ENCODE results near the gene MND1.
A peak's percentile ranks its signal among the peaks of the same experiment; 100 is the strongest.

MND1 gene

DNA sequence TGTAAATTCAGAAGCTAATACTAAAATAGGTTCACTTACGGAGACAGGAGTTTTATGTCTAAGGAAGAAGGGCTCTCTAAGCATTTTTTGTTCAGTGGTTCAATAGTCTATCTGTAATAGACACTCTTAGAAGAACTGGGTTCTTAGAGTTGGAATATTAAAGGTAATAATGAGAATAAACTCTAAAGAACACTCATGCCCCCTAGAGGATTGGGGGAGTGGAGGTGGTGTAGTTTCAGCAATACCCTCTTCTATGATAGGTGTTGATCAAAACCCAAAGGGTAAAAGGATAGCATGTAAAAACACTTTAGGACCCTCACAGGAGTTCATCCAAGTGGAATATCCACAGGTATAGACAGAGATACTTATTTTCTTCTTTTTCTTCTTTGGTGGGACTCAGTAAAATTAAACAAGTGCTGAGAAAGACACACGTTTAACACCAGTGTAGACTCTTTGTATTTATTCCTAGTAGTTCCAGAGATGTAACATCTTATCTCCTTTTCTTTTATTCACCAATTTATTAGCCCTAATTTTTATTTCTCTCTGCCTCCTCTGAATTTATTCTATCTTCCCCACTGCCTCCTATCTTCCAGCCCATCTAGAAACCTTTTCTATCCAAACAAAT lies 25.7 kb upstream of the MND1 start:
- TF ChIP-seq, protein P1, sequence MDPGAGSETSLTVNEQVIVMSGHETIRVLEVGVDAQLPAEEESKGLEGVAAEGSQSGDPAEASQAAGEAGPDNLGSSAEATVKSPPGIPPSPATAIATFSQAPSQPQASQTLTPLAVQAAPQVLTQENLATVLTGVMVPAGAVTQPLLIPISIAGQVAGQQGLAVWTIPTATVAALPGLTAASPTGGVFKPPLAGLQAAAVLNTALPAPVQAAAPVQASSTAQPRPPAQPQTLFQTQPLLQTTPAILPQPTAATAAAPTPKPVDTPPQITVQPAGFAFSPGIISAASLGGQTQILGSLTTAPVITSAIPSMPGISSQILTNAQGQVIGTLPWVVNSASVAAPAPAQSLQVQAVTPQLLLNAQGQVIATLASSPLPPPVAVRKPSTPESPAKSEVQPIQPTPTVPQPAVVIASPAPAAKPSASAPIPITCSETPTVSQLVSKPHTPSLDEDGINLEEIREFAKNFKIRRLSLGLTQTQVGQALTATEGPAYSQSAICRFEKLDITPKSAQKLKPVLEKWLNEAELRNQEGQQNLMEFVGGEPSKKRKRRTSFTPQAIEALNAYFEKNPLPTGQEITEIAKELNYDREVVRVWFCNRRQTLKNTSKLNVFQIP (CRISPR knock-in tag; IDR thresholded peaks at IDR 0.05; ENCODE audit: borderline replicate concordance, low read depth): no peak
- TF ChIP-seq, protein P2, sequence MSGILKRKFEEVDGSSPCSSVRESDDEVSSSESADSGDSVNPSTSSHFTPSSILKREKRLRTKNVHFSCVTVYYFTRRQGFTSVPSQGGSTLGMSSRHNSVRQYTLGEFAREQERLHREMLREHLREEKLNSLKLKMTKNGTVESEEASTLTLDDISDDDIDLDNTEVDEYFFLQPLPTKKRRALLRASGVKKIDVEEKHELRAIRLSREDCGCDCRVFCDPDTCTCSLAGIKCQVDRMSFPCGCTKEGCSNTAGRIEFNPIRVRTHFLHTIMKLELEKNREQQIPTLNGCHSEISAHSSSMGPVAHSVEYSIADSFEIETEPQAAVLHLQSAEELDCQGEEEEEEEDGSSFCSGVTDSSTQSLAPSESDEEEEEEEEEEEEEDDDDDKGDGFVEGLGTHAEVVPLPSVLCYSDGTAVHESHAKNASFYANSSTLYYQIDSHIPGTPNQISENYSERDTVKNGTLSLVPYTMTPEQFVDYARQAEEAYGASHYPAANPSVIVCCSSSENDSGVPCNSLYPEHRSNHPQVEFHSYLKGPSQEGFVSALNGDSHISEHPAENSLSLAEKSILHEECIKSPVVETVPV (CRISPR knock-in tag; IDR thresholded peaks at IDR 0.05): no peak
- TF ChIP-seq OSR1 (CRISPR knock-in tag; IDR thresholded peaks at IDR 0.05) (no peak), PATZ1 (CRISPR knock-in tag; IDR thresholded peaks at IDR 0.05; ENCODE audit: borderline replicate concordance) (no peak), ZFP3 (CRISPR knock-in tag; IDR thresholded peaks at IDR 0.05) (no peak), ARNTL (CRISPR knock-in tag; IDR thresholded peaks at IDR 0.05; ENCODE audit: borderline replicate concordance, low read depth) (no peak), TSHZ2 (CRISPR knock-in tag; IDR thresholded peaks at IDR 0.05) (no peak), ZNF565 (CRISPR knock-in tag; conservative IDR thresholded peaks at IDR 0.05; ENCODE audit: low read depth) (no peak), PPARA (CRISPR knock-in tag; IDR thresholded peaks at IDR 0.05; ENCODE audit: borderline replicate concordance) (no peak), RARB (CRISPR knock-in tag; IDR thresholded peaks at IDR 0.05) (no peak), SNAI2 (CRISPR knock-in tag; IDR thresholded peaks at IDR 0.05) (no peak), ZC3H10 (CRISPR knock-in tag; IDR thresholded peaks at IDR 0.05) (no peak), BACH2 (CRISPR knock-in tag; IDR thresholded peaks at IDR 0.05; ENCODE audit: borderline replicate concordance) (no peak), ISL1 (CRISPR knock-in tag; IDR thresholded peaks at IDR 0.05) (no peak)
- TF ChIP-seq, protein P3, sequence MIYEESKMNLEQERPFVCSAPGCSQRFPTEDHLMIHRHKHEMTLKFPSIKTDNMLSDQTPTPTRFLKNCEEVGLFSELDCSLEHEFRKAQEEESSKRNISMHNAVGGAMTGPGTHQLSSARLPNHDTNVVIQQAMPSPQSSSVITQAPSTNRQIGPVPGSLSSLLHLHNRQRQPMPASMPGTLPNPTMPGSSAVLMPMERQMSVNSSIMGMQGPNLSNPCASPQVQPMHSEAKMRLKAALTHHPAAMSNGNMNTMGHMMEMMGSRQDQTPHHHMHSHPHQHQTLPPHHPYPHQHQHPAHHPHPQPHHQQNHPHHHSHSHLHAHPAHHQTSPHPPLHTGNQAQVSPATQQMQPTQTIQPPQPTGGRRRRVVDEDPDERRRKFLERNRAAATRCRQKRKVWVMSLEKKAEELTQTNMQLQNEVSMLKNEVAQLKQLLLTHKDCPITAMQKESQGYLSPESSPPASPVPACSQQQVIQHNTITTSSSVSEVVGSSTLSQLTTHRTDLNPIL (CRISPR knock-in tag; IDR thresholded peaks at IDR 0.05; ENCODE audit: low read depth): no peak
- peak; percentile 94 for ATAC-seq

- no peak for TF ChIP-seq ESRRG (CRISPR knock-in tag; IDR thresholded peaks at IDR 0.05)
- TF ChIP-seq GLIS3 (CRISPR knock-in tag; IDR thresholded peaks at IDR 0.05): no peak
- TF ChIP-seq ARNTL (CRISPR knock-in tag; IDR thresholded peaks at IDR 0.05; ENCODE audit: borderline replicate concordance, low read depth): no peak
- TF ChIP-seq ZFP30 (CRISPR knock-in tag; IDR thresholded peaks at IDR 0.05): no peak
- TF ChIP-seq TOX (CRISPR knock-in tag; IDR thresholded peaks at IDR 0.05; ENCODE audit: borderline replicate concordance): no peak
- no peak for TF ChIP-seq ZNF565 (CRISPR knock-in tag; conservative IDR thresholded peaks at IDR 0.05; ENCODE audit: low read depth)
- TF ChIP-seq TCF4 (CRISPR knock-in tag; IDR thresholded peaks at IDR 0.05; ENCODE audit: borderline replicate concordance): no peak
- TF ChIP-seq CSDC2 (CRISPR knock-in tag; IDR thresholded peaks at IDR 0.05): no peak
- no peak for TF ChIP-seq ISL1 (CRISPR knock-in tag; IDR thresholded peaks at IDR 0.05)
- no peak for TF ChIP-seq OSR1 (CRISPR knock-in tag; IDR thresholded peaks at IDR 0.05)
These were observed 21.7 kb upstream of the MND1 start for GRCh38 chr4:153322791-153323190.

GRCh38 chr4:153324046-153324445 lies 20.4 kb upstream of the MND1 start:
- ATAC-seq: no peak
- TF ChIP-seq, protein P1 (CRISPR knock-in tag; IDR thresholded peaks at IDR 0.05; ENCODE audit: borderline replicate concordance, low read depth): no peak
- TF ChIP-seq ZFP30 (CRISPR knock-in tag; IDR thresholded peaks at IDR 0.05) (no peak), TOX (CRISPR knock-in tag; IDR thresholded peaks at IDR 0.05; ENCODE audit: borderline replicate concordance) (no peak), ESRRG (CRISPR knock-in tag; IDR thresholded peaks at IDR 0.05) (no peak), SNAI2 (CRISPR knock-in tag; IDR thresholded peaks at IDR 0.05) (no peak), ZC3H10 (CRISPR knock-in tag; IDR thresholded peaks at IDR 0.05) (no peak), ZFP3 (CRISPR knock-in tag; IDR thresholded peaks at IDR 0.05) (no peak), TCF4 (CRISPR knock-in tag; IDR thresholded peaks at IDR 0.05; ENCODE audit: borderline replicate concordance) (no peak), OSR1 (CRISPR knock-in tag; IDR thresholded peaks at IDR 0.05) (no peak), ZNF8 (CRISPR knock-in tag; IDR thresholded peaks at IDR 0.05) (no peak), RARB (CRISPR knock-in tag; IDR thresholded peaks at IDR 0.05) (no peak), ARNTL (CRISPR knock-in tag; IDR thresholded peaks at IDR 0.05; ENCODE audit: borderline replicate concordance, low read depth) (no peak), GLIS3 (CRISPR knock-in tag; IDR thresholded peaks at IDR 0.05) (no peak)
- TF ChIP-seq, protein P3 (CRISPR knock-in tag; IDR thresholded peaks at IDR 0.05; ENCODE audit: low read depth): no peak

More at GRCh38 chr4:153322791-153323190, 21.7 kb upstream of the MND1 start:
- ATAC-seq: no peak
